Suprapubic skin (tissue), 4 donors: Measurements from ENCODE around the gene CARD6. TPM values are rescaled to one million over a fixed set of nuclear protein-coding genes. Genes with fewer than 3 reads are reported as not detected.
A peak's percentile ranks its signal among the peaks of the same experiment; 100 is the strongest.

Source experiments
- DNase-seq, 2 donors: peaks; one replicate each; pipeline ENCODE4 v3.0.0-alpha.2; 2019; ENCODE audit warnings: low spot score in 2 of 2
- H3K27ac ChIP-seq: fragments of 200-600 bp; sonication (generic); one replicate; pipeline ENCODE4 v1.5.1; 2019
- H3K27me3 ChIP-seq: fragments of 200-600 bp; sonication (generic); one replicate; pipeline ENCODE4 v1.5.1; 2019
- H3K36me3 ChIP-seq: fragments of 200-600 bp; sonication (generic); one replicate; pipeline ENCODE4 v1.5.1; 2019
- H3K4me1 ChIP-seq: fragments of 200-600 bp; sonication (generic); one replicate; pipeline ENCODE4 v1.5.1; 2019
- H3K4me3 ChIP-seq: fragments of 200-600 bp; sonication (generic); one replicate; pipeline ENCODE4 v1.5.1; 2019; ENCODE audit warnings: mild to moderate bottlenecking
- H3K9me3 ChIP-seq: fragments of 200-600 bp; sonication (generic); one replicate; pipeline ENCODE4 v1.5.1; 2019
- EP300 ChIP-seq: sonication (generic); formaldehyde crosslinking; IDR thresholded peaks from one replicate; pipeline ENCODE4 v1.6.1; 2017; ENCODE audit warnings: antibody characterized with exemption
- POLR2A ChIP-seq, 2 donors: fragments of 450-650 bp; IDR thresholded peaks; one replicate each; pipeline ENCODE4 v1.6.1; 2017; ENCODE audit warnings: antibody characterized with exemption in 2 of 2, mild to moderate bottlenecking in 2 of 2, moderate library complexity in 2 of 2
- POLR2AphosphoS5 ChIP-seq, 3 donors: sonication (generic); formaldehyde crosslinking; IDR thresholded peaks; one replicate each; pipeline ENCODE4 v1.6.1; 2017; ENCODE audit warnings: antibody characterized with exemption in 3 of 3
- WGBS: methylation state at CpG from one replicate; pipeline ENCODE4 v1.1.5; 2018; 5-methylcytosine and 5-hydroxymethylcytosine counted together
- total RNA-seq, 4 donors: library from RNA; depleted of rRNA; stranded (reverse); fragments of >200 nt; gene quantifications; one replicate each; pipeline ENCODE4 v1.1.0, GENCODE V29; 2016
- TF ChIP-seq, protein P1 (sequence below), 2 donors: fragments of 200-600 bp in 1 of 2; fragments of 450-650 bp in 1 of 2; sonication (generic) in 1 of 2; IDR thresholded peaks; one replicate each; pipeline ENCODE4 v1.5.1; 2016 to 2019; ENCODE audit warnings: antibody characterized with exemption in 2 of 2, mild to moderate bottlenecking in 1 of 2, moderate library complexity in 1 of 2

Gene CARD6
- total RNA-seq, 4 donors from 2014 or later, result 3.9 to 8.7 (median 7.3) TPM

DNA sequence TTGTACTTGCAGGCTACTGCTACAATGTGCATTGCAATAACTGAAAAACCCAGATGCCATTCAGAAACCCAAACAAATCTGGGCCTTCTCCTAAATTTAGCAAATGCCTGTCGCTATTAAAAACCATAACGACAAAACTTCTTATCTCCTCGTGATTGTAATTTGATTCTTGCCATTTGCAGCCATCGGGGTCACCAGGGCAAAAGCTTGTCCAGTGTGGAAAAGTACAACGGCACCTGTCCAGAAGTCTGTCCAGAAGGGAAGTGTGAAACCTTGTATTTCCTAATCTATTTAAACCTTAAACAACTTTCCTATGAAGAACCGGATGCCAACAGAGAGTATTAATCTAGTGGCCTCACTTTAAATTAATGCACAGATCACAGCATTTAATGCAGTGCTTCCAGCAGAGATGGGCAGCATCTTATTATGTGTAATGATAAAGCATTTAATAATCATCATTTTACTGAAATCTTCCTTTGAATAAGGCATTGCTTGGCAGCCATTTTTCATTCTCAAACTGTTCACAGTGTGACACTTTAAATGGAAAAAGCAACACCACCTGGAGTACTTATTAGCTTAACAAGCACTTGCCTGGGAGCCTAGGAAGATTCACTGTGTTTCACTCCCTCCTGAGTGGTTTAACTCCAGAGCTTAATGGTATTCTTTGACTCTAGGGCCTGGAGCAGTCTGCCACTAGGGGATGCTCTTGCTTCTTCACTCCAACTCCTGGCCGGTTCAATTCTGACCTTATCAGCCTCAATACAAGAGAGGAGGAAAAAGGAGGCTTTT, 63.2 kb downstream of the CARD6 start:
- Histone ChIP-seq H3K9me3 (no peaks in the 10 kb centered on the region), H3K4me3 (no peak overlapping the region), H3K27me3 (no peaks in the 10 kb centered on the region), H3K4me1 (no peaks in the 10 kb centered on the region), H3K27ac (no peak overlapping the region), H3K36me3 (no peaks in the 10 kb centered on the region)
- TF ChIP-seq, protein P1, sequence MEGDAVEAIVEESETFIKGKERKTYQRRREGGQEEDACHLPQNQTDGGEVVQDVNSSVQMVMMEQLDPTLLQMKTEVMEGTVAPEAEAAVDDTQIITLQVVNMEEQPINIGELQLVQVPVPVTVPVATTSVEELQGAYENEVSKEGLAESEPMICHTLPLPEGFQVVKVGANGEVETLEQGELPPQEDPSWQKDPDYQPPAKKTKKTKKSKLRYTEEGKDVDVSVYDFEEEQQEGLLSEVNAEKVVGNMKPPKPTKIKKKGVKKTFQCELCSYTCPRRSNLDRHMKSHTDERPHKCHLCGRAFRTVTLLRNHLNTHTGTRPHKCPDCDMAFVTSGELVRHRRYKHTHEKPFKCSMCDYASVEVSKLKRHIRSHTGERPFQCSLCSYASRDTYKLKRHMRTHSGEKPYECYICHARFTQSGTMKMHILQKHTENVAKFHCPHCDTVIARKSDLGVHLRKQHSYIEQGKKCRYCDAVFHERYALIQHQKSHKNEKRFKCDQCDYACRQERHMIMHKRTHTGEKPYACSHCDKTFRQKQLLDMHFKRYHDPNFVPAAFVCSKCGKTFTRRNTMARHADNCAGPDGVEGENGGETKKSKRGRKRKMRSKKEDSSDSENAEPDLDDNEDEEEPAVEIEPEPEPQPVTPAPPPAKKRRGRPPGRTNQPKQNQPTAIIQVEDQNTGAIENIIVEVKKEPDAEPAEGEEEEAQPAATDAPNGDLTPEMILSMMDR (IDR thresholded peaks at IDR 0.05), result peak; percentile 54 to 77
- TF ChIP-seq POLR2AphosphoS5 (IDR thresholded peaks at IDR 0.05) (no peak), EP300 (no peak), POLR2A (IDR thresholded peaks at IDR 0.05) (no peak)
- peak in 1 of 2 donors; percentile 66 for DNase-seq
- 60% methylated on average over 7 of the region's 7 CpGs for WGBS

DNA sequence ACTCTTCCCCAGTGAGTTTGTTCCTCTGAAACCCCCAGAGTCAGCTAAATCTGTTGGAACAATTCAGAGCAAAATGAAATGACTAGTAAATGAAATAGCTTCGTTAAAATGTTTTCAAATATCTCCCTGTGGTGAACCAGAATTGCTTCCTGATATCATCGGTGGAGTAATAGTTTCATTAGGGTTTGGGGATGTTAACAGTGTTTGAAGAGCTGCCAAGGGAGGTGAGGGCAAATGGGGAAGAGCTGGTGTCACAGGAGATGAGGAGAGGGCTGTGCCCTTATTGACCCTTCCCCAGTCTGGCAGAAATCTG, 63.8 kb downstream of the CARD6 start:
- H3K4me1 ChIP-seq, result no peaks in the 10 kb centered on the region
- H3K4me3 ChIP-seq, result no peak overlapping the region
- H3K9me3 ChIP-seq, result no peaks in the 10 kb centered on the region
- TF ChIP-seq, protein P1 (IDR thresholded peaks at IDR 0.05), result no peak
- no peak for TF ChIP-seq POLR2A (IDR thresholded peaks at IDR 0.05)
- no peak for TF ChIP-seq POLR2AphosphoS5 (IDR thresholded peaks at IDR 0.05)
- no peak for TF ChIP-seq EP300
- H3K36me3 ChIP-seq, result no peaks in the 10 kb centered on the region
- no peaks in the 10 kb centered on the region for H3K27me3 ChIP-seq
- DNase-seq, result no peak
- WGBS, result 54% methylated on average over 2 of the region's 2 CpGs
- no peak overlapping the region for H3K27ac ChIP-seq

DNA sequence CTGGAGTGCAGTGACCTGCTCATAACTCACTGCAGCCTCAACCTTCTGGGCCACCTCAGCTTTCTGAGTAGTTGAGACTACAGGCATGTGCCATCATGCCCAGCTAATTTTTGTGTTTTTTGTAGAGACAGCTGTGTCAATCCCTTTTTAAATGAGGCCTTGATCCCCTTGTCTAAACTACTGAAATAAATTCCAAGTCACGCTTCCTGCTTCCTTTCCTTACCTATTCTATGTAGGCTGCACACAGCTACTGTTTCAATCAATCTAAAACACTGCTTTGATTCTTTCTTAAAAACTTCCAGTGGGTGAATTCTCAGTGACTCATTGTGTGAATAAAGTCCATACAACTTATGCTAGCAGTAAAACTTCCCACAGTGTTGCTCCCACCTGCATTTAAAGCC, 65.2 kb downstream of the CARD6 start:
- H3K27ac ChIP-seq, result no peak overlapping the region
- WGBS, result 65% methylated on average over 1 of the region's 1 CpG
- H3K4me3 ChIP-seq, result no peak overlapping the region
- H3K4me1 ChIP-seq, result no peaks in the 10 kb centered on the region
- no peaks in the 10 kb centered on the region for H3K36me3 ChIP-seq
- no peak for DNase-seq
- H3K9me3 ChIP-seq, result no peaks in the 10 kb centered on the region
- TF ChIP-seq POLR2AphosphoS5 (IDR thresholded peaks at IDR 0.05), result no peak
- no peaks in the 10 kb centered on the region for H3K27me3 ChIP-seq

DNA sequence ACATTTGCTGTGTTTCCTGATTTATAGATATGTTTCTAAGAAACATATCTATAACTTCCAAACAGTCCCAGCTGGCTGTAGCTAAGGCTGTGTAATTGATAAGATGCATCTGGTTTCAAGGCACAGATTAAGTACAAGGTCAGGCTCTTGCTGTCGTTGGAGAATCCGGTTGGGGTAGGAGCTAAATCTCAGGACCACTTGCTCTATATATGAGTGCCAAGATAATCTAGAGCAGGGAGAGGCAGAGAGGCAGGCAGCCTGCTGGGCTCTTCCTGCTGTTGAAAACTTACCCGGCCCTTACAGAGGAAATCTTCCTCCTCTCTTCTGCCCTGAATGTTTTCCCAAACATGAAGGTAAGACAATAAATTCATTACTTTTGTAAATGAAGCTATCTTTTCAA, 68.1 kb downstream of the CARD6 start, which contains the start of gene C7:
Gene C7, plus strand, starts transcription at position 234 of the 400 bp plus-strand sequence. Its CDS starts 114 bp downstream, at position 348.
- DNase-seq, result no peak
- no peak for TF ChIP-seq POLR2A (IDR thresholded peaks at IDR 0.05)
- TF ChIP-seq POLR2AphosphoS5 (IDR thresholded peaks at IDR 0.05), result no peak
- no peak for TF ChIP-seq EP300
- TF ChIP-seq, protein P1 (IDR thresholded peaks at IDR 0.05), result no peak
- no peak within 1 kb of the TSS for H3K27ac ChIP-seq
- no peaks in the 10 kb centered on the region for H3K4me1 ChIP-seq
- H3K4me3 ChIP-seq, result no peak within 1 kb of the TSS
- H3K36me3 ChIP-seq, result no peaks in the 10 kb centered on the region
- no peaks in the 10 kb centered on the region for H3K27me3 ChIP-seq
- 22% methylated on average over 3 of the region's 3 CpGs for whole genome bisulfite sequencing
- H3K9me3 ChIP-seq, result no peaks in the 10 kb centered on the region

DNA sequence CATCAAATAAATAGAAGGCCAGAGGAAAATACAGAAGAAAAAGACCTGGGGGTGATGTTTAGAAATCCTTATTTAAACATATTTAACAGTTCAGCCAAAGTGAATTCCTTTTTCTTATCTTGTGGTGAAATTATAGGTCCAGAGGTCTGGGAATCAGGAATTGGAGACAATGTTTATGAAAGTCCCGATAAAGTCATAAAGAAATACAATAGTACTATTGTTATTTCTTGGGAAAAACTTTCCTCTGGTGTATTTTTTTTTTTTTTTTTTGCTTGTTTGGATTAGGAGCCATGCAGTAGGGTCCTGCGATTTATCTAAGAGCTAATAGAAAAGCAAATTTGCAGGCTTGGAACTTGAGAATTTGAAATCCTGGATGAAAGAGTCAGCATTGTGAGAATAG, 68.6 kb downstream of the CARD6 start:
- H3K27ac ChIP-seq, result no peak overlapping the region
- 71% methylated on average over 2 of the region's 2 CpGs for WGBS
- no peak overlapping the region for H3K4me3 ChIP-seq

More for the DNA sequence above, 68.6 kb downstream of the CARD6 start:
- no peak for TF ChIP-seq EP300
- no peak for TF ChIP-seq POLR2AphosphoS5 (IDR thresholded peaks at IDR 0.05)
- TF ChIP-seq, protein P1 (IDR thresholded peaks at IDR 0.05), result no peak
- TF ChIP-seq POLR2A (IDR thresholded peaks at IDR 0.05), result no peak
- DNase-seq, result no peak
- Histone ChIP-seq H3K9me3 (no peaks in the 10 kb centered on the region), H3K4me1 (no peaks in the 10 kb centered on the region), H3K27me3 (no peaks in the 10 kb centered on the region), H3K36me3 (no peaks in the 10 kb centered on the region)

Other genes with a start within 250 kb of the CARD6 start
- gene PTGER4, start 161.5 kb upstream of the CARD6 start, total RNA-seq, result 10 to 100 TPM; 18.7 to 44.7 (median 28.8) TPM
- gene TTC33, start 85.4 kb upstream of the CARD6 start, total RNA-seq, result 10 to 100 TPM in 2 of 4 donors, 1 to 10 TPM in 2; 8.5 to 11.8 (median 9.6) TPM
- gene PRKAA1, start 43.0 kb upstream of the CARD6 start, total RNA-seq, result 100 to 1,000 TPM in 1 of 4 donors, 10 to 100 TPM in 3; 37.8 to 118 (median 53.5) TPM
- gene RPL37, start 6.1 kb upstream of the CARD6 start, total RNA-seq, result 100 to 1,000 TPM; 242 to 737 (median 403) TPM
- gene C7, start 68.1 kb downstream of the CARD6 start, total RNA-seq, result 10 to 100 TPM in 3 of 4 donors, 1 to 10 TPM in 1; 9.2 to 45.6 (median 15.7) TPM
- not detected for gene MROH2B, start 230.0 kb downstream of the CARD6 start, total RNA-seq